ENCODE results near the gene DNAJC4. TPM values are rescaled to one million over a fixed set of nuclear protein-coding genes. Genes with fewer than 3 reads are reported as not detected.
"Not testable (repeated sequence)": the region's sequence is repeated elsewhere in the genome, so short reads cannot be mapped to it uniquely, and the experiment has no call there.

The DNAJC4 gene
- total RNA-seq, 2 donors from 2014 or later = 24.7 to 32.1 TPM

DNA sequence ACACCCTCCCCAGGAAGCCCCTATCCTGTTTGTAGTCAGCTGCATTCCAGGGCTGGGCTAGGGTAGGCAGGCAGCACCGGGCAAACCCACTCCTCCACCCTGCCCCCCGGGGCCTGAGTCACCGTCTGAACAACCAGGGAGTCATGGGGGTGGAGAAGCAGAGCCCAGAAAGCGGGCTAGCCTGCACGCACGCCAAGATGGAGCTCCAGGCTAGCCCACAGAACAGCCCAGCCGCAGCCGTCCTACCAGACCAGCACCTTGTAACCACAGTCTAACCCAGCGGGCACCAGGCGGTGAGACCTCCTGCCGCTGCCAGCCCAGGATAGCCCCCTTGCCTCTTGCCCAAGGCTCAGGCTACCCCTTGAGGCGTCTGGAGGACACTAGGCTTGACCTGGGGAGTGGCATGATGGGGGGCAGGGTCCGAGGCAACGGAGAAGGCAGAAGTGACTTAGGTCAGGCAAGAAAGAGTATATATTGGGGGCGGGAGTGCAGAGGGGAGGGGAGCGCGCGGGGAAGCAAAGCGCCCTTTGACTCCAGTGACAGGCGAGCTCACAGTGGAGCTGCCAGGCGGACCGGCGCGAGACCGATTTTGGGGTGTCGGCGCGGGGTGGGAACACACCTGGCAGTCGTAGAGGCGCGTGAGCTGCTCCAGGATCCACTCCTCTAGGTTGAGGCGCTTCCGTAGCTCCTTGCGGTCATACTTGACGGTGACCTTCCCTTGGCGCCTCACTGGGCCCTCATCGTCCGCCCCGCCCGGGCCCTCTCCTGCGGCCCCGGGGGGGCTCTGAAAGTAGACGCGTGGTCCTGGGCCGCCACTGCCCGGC is 15.7 kb downstream of the DNAJC4 start:
- H3K4me1 ChIP-seq = peaks cover 0 to 51% of the 10 kb centered on the region in 2 donors
- TF ChIP-seq, protein P1, sequence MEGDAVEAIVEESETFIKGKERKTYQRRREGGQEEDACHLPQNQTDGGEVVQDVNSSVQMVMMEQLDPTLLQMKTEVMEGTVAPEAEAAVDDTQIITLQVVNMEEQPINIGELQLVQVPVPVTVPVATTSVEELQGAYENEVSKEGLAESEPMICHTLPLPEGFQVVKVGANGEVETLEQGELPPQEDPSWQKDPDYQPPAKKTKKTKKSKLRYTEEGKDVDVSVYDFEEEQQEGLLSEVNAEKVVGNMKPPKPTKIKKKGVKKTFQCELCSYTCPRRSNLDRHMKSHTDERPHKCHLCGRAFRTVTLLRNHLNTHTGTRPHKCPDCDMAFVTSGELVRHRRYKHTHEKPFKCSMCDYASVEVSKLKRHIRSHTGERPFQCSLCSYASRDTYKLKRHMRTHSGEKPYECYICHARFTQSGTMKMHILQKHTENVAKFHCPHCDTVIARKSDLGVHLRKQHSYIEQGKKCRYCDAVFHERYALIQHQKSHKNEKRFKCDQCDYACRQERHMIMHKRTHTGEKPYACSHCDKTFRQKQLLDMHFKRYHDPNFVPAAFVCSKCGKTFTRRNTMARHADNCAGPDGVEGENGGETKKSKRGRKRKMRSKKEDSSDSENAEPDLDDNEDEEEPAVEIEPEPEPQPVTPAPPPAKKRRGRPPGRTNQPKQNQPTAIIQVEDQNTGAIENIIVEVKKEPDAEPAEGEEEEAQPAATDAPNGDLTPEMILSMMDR (IDR thresholded peaks at IDR 0.05) = no peak
- H3K9me3 ChIP-seq = no peaks in the 10 kb centered on the region
- peak overlapping the region; percentile 74 to 82 for H3K4me3 ChIP-seq
- DNase-seq (ENCODE audit: low spot score) = peak; percentile 88
- H3K27ac ChIP-seq = peak overlapping the region; percentile 88 to 91
- no peaks in the 10 kb centered on the region for H3K27me3 ChIP-seq
- H3K36me3 ChIP-seq = peaks cover 10% of the 10 kb centered on the region

DNA sequence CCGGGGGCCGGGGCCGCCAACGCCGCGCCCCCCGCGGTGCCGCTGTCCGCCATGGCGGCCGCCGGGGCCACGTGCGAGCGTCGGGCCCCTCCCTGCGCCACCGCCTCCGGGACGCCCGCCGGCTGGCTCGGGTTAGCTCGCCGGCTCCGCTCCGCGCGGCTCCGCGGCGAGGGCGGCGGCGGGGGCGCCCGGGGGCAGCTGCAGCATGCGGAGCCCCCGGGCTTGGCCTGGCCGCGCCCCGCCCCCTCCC is 16.2 kb downstream of the DNAJC4 start:
- DNase-seq (ENCODE audit: low spot score); H3K9me3 ChIP-seq; H3K27me3 ChIP-seq: not testable (repeated sequence)
- Histone ChIP-seq H3K4me3 (peak overlapping the region; percentile 74 to 82), H3K36me3 (peaks cover 10% of the 10 kb centered on the region), H3K4me1 (peaks cover 0 to 52% of the 10 kb centered on the region in 2 donors), H3K27ac (peak overlapping the region; percentile 88 to 95)

DNA sequence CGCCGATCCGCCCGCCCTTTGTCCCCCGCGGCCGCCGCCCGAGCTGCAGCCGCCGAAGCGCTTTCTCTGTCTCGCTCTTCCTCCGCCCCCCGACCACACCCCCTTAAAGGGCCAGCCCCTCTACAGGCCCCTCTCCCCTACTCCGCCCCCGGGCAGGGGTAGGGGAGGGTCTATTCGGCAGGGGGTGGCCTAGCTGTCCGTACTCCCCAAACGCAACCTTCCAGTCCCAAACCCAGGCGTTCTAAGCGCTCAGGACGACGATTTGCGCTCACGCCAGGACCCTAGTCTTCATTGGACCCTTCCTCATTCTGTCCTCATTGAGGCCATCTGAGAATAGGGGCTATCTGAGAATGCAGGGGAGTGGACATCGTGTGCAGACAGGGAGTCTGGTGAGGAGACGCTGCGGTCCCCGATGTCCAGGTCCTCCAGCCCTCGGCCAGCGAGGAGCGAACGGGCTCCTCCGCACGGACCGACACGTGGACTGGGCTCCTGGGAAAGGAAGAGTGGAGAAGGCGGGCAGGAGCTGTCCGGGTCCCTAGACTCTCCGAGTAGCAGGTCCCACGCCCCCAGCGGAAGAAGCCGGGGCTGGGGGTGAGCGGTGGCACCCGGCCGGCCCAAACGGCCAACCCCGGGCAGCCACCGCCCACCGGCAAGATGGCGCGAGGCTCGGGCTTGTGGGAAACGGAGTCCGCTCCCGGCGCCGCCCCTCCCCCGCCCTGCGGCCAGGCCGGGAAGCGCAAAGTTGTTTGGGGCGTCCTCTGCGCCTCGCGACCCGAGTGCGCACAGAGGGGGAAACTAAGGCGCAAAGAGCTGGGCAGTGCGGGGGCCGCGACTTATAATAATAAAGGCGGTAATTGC is 16.8 kb downstream of the DNAJC4 start, which contains the start of gene PPP1R14B:
Gene PPP1R14B, minus strand, starts transcription at position 73 of the 858 bp plus-strand sequence. CDS start 270 bp downstream, outside the sequence.
- H3K27ac ChIP-seq = peak within 1 kb of the TSS; percentile 88 to 95
- H3K4me1 ChIP-seq = peaks cover 0 to 54% of the 10 kb centered on the region in 2 donors
- no peaks in the 10 kb centered on the region for H3K27me3 ChIP-seq
- DNase-seq (ENCODE audit: low spot score) = peak; percentile 89
- TF ChIP-seq, protein P1 (IDR thresholded peaks at IDR 0.05) = peak in 1 of 2 donors; percentile 44
- peaks cover 10% of the 10 kb centered on the region for H3K36me3 ChIP-seq
- H3K9me3 ChIP-seq = no peaks in the 10 kb centered on the region
- H3K4me3 ChIP-seq = peak within 1 kb of the TSS; percentile 74 to 82

DNA sequence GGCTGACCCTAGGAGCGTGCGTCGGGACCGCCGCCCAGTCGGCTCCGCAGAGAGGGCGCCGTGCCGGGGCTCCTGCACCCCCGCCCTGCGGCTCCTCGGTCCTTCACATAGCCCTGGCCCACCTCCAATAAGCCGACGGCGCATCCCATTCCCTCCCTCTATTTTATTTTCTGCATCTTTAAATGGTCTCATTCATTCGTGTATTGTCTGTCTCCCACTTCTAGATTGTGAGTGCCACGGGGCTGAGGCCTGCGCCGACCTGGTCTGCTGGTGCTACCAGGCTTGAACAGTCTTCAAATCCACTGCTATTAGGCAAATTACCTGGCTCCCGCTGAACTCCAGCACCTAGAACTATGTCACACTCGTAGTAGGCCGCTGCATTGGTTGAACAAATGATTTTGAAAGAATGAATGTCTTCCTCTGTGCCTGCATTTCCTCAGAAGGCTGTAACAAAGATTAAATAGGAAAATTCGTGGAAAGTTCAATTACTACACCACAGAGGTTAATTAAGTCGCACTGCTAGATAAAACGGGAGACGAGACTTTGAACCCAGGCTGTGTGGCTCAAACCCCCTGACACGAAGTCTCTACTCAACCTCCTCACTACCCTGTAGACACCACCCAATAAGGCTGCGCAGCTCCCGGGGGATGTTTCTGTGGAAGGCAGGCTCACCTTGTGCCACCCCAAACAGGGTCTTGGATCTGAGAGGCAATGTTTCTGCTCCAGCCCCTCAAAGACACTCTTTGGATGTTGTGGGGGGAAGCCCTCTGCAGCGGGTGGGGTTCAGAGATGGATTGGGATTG is 17.6 kb downstream of the DNAJC4 start:
- TF ChIP-seq, protein P1 (IDR thresholded peaks at IDR 0.05) = no peak
- Histone ChIP-seq H3K4me3 (peak overlapping the region; percentile 56 to 74), H3K27me3 (no peaks in the 10 kb centered on the region), H3K36me3 (peaks cover 10% of the 10 kb centered on the region), H3K27ac (peak overlapping the region; percentile 87 to 95), H3K4me1 (peaks cover 0 to 54% of the 10 kb centered on the region in 2 donors), H3K9me3 (no peaks in the 10 kb centered on the region)
- DNase-seq (ENCODE audit: low spot score) = no peak

DNA sequence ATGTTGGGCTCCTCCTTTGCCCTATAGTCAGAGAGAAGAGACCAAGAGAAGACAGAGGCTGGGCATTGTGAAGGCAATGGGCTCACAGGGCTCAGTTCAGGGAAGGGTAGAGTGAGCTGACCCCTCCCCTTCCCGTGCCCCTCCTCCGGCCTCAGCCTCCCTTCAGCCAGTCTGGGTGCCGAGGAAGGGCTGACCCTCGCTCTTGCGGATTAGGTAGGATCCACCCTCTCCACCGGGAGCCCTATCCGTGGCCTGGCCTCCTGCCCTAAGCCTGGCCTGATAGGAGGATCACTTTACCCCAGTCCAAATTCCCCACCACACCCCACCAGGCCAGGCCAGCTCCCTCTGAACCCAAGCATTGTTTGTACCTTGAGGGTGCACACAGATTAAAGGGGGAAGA is 18.2 kb downstream of the DNAJC4 start:
- no peak overlapping the region for H3K4me3 ChIP-seq
- no peaks in the 10 kb centered on the region for H3K27me3 ChIP-seq
- peaks cover 0 to 57% of the 10 kb centered on the region in 2 donors for H3K4me1 ChIP-seq
- no peak overlapping the region for H3K27ac ChIP-seq
- no peak for DNase-seq (ENCODE audit: low spot score)
- H3K36me3 ChIP-seq = peaks cover 9% of the 10 kb centered on the region
- TF ChIP-seq, protein P1 (IDR thresholded peaks at IDR 0.05) = no peak
- no peaks in the 10 kb centered on the region for H3K9me3 ChIP-seq

Data from right atrium auricular region (tissue), 2 donors.